HG02763 (cell line): ENCODE results near the gene SLC25A12.
"Not testable (repeated sequence)": the region's sequence is repeated elsewhere in the genome, so short reads cannot be mapped to it uniquely, and the experiment has no call there.

Source experiments
- ATAC-seq: cut with Tn5 transposase; IDR thresholded peaks from one replicate; pipeline ENCODE4 v1.9.1; 2021; ENCODE audit warnings: mild to moderate bottlenecking, moderate library complexity; ENCODE audit not compliant: unreplicated experiment

SLC25A12 gene

DNA sequence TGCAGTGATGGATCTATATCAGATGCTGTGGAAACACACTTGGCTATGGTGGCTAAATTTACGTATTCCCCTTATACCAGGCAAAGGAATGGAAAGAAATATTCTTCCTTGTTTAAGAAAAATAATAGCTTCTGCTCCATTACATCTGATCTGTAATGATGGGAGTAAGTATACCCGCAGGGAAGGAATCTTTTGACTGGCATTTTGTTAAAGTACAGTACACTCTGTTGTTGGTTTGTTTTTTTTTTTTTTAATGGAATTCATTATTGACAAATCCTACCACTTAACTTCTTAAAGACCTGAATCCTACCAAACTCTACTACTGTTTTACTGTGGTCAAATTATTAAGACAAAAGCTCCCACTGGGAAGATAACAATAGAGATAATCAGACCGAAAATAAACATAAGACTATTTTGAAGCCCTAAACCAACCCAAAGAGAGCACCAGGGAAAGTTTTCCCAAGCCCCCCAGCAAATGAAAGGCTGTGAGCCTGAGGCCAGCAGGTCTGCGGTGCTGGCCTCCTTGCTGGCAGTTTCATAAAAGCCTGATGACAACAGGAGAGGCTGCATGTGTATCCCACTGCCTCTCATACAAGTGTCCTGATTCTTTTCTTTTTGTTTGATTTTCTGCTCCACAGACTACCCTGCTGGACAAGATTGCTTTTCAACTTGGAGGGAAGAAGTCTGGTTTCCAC lies 101.0 kb downstream of the SLC25A12 start:
- no peak for ATAC-seq

DNA sequence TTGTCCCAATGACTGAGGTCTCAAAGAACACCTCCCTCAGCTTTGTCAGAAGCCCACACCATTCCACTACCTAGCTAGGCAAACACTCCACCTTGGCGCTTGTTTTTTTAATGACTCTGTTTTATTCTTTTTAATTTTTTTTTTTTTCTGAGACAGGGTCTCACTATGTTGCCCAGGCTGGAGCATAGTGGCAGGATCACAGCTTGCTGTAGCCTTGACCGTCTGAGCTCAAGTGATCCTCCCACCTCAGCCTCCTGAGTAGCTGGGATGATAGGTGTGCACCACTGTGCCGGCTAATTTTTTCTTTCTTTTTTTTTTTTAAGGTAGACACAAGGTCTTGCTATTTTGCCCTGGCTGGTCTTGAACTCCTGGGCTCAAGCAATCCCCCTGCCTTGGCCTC lies 101.9 kb downstream of the SLC25A12 start:
- ATAC-seq, result no peak

DNA sequence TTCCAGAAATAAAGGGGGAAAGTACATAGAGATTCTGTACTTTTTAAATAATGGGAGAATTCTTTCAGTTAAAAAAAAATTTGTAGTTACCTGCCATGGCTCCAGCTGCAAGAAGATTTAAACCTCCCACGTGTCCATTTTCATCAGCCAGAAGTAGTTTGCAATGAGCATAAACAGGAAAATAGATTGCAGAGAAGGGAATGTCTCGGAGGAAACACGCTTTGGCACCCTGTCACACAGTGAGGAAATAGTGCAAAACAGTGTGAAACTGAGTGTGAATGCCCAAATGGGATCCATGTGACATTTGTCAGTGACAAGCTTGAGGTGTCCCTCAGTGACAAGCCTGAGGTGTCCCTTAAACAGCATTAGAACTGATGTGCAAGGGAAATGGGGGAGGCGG lies 102.7 kb downstream of the SLC25A12 start:
- ATAC-seq, result no peak

DNA sequence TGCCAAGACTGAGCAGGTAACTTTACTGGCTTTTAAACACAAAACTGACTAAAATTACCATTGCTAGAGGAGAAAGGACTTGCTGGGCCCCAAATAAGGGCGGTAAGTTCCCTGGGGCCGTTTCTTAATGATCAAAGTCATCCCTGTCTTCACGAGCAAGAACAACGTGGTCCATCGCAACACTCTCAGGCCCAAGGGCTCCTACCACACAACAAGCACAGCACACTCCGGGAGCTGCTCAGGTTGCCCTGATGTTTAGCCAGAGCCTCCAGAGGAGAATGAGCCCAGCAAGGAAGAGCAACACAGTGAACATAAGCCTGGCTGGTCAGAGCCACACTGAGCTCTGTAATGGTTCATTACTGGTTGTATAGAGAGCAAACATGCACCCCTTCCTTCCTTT lies 104.1 kb downstream of the SLC25A12 start:
- no peak for ATAC-seq

DNA sequence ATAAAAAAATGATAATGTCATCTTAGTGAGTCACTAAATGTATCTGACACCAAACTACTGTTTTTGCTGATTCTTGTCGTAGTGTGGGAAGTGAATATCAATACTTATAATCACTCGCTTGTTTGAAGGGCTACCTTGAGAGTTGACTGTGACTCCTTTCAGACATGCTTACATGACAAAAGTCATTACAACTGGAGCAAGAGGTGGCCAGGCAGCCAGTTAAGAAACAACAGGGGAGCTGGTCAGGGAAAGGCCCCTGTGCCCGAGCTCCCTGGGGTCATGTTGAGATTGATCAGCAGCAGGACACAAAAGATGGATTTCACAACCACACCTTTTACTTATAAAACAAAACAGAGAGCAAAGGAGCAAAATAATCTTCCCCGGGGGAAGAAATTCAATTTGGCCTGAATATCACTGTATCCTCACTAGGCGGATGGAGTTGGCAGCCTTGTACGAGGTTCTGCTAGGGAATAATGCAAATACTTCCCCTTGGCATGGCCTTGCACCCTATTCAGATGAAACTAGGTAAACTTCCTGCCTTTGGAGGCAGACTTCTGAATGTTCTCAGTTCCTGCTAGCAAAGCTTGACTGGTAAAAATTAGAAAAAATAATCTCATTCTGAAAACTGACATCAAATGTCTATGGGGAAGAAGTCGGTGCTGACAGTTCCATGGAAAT lies 105.6 kb downstream of the SLC25A12 start:
- no peak for ATAC-seq

DNA sequence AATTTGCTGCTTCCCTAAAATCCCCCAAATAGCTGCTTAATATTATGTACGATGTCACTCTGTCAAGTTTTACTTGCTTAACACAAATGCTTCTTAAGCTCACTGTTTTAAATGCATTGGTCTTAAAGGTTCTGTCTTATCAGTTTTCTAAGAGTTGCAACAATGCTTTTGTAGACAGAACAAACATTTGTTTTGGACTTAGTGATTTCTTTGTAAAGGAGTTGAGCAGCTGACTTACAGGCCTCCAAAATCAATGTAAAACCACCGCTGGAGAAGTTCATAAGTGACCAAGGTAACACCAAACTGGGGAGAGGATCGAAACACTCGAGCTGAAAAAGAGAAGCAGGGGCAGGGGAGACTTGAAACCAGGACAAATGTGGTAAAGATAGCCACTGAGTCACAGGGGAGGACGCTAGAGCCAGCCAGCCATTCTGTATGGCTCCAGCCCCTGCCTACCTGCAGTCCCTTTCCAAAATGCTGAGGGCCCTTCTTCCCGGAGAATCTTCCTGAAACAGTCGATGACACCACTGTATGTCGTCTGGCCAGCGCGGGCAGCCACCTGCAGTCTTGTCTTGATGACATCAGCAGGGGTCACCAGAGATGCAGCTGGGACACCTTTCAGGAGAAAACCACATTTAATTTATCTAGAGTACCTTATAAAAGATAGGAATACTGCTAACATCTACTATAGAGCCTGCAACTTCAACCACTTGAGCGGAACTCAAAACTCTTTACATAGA lies 106.5 kb downstream of the SLC25A12 start:
- ATAC-seq, result no peak

DNA sequence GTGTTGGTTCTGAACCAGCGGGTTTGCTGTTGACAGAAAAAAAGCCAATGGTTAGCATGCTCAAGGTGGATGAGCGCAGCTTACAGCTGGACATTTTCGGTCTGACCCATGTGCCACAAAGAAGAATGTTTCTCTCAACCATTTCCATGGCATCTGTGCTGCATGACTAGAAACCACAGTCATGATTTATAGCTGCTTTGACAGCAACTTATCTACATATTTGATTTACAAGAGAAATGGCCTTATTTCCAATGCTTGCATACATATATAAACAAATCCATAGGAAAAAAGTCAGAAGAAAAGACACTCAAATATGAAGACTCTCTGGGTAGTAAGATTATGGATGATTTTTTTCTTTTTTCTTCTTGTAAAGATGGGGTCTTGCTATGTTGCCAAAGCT lies 108.6 kb downstream of the SLC25A12 start:
- no peak for ATAC-seq

DNA sequence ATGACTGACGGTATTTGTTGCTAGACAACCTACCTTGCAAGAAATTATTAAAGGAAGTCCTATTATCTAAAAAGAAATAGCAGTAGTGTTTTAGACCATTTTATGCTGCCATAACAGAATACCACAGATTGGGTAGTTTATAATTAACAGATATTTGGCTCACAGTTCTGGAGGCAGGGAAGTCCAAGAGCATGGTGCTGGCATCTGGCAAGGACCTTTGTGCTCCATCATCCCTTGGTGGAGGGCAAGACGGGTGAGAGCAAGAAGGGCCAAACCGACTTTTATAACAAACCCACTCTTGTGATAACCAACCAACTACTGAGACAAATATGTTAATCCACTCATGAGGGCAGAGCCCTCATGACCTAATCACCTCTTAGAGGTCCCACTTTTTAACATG lies 115.5 kb downstream of the SLC25A12 start:
- no peak for ATAC-seq

DNA sequence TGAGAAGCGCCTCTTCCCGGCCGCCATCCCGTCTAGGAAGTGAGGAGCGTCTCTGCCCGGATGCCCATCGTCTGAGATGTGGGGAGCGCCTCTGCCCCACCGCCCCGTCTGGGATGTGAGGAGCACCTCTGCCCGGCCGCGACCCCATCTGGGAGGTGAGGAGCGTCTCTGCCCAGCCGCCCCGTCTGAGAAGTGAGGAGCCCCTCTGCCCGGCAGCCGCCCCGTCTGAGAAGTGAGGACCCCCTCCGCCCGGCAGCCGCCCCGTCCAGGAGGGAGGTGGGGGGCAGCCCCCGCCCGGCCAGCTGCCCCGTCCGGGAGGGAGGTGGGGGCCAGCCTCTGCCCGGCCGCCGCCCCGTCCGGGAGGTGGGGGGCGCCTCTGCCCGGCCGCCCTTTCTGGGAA lies 119.5 kb downstream of the SLC25A12 start:
- ATAC-seq, result not testable (repeated sequence)

DNA sequence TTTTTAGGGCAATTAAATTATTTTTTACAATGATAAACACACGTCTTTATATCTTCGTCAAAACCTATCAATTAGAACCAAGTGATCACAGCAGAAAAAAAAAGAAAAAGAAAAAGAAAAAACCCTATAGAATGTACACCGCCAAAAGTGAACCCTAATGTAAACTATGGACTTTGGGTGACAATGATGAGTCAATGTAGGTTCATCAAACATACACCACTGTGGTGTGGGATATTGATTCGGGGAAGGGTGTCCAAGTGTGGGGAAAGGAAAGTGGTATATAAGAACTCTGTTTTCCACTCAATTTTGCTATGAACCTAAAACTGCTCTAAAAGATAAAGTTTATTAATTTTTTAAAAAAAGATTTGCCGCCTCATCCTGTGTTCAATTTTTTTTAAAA lies 121.7 kb downstream of the SLC25A12 start:
- ATAC-seq, result no peak

DNA sequence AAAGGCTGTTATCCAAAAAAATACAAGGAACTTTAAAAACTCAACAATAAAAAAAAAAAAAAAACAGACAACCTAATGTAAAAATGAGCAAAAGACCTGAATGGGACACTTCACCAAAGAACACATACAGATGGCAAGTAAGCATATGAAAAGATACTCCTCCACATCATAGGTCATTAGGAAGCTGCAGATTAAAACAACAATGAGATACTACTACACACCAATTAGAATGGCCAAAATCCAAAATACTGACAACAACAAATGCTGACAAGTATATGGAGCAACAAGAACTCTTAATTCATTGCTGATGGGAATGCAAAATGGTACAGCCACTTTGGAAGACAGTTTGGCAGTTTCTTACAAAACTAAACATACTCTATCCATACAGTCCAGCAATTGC lies 122.6 kb downstream of the SLC25A12 start:
- no peak for ATAC-seq

DNA sequence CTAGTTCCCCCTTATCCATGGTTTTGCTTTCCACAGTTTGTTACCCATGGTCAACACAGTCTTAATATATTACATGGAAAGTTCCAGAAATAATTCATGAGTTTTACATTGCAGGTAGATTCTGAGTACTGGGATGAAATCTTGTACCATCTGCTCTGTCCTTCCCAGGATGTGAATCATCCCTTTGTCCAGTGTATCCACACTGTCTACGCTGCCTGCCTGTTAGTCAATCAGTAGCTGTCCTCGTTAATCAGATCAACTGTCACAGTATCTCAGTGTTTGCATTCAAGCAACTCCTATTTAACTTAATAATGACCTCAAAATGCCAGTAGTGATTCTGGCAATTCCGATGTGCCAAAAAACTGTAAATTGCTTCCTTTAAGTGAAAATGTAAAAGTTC lies 130.4 kb downstream of the SLC25A12 start:
- no peak for ATAC-seq

DNA sequence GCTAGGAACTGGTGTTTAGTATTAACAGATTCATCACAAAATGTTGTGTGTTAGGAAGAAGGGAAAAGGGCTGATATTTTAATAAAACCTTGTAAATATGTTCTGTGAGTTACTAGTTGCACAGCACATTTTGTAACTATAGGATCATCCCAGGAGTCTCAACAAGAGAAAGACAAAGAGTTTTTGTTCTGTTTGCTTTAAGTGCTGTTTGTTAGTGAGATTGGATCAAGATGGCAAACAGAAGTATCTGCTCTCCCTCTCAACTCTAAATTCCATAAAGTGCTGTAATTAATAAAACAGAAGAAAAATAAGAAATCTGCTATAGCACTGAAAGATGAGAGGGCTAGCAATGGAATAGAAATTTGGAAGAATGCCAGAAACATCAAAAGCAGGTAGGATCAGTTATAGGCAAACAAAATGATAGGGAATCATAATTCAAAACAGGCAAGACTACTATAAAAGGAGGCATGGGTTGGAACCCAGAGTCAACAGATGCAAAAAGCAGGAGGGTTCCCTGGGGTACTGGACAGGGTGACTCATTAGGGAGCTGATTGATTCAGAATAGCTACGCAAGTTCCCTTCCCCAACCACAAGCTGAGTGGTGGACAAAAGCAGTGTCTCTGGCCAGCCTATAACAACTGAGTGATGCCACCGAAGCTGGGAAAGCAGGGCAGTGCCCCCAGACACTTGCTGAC lies 131.0 kb downstream of the SLC25A12 start:
- no peak for ATAC-seq

DNA sequence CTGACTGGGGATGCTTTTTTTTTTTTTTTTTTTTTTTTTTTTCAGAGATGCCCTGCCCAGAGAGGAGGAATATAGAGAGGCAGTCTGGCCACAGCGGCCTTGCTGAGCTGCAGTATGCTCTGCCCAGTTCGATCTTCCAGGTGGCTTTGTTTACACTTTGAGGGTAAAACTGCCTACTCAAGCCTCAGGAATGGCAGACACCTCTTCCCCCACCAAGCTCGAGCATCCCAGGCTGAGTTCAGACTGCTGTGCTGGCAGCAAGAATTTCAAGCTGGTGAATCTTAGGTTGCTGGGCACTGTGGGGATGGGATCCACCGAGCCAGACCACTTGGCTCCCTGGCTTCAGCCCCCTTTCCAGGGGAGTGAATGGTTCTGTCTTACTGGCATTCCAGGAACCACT lies 132.9 kb downstream of the SLC25A12 start:
- ATAC-seq, result not testable (repeated sequence)

DNA sequence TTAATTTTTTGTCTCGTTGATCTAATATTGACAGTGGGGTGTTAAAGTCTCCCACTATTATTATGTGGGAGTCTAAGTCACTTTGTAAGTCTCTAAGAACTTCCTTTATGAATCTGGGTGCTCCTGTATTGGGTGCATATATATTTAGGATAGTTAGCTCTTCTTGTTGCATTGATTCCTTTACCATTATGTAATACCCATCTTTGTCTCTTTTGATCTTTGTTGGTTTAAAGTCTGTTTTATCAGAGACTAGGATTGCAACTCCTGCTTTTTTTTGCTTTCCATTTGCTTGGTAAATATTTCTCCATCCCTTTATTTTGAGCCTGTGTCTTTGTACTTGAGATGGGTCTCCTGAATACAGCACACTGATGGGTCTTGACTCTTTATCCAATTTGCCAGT lies 135.3 kb downstream of the SLC25A12 start:
- not testable (repeated sequence) for ATAC-seq

DNA sequence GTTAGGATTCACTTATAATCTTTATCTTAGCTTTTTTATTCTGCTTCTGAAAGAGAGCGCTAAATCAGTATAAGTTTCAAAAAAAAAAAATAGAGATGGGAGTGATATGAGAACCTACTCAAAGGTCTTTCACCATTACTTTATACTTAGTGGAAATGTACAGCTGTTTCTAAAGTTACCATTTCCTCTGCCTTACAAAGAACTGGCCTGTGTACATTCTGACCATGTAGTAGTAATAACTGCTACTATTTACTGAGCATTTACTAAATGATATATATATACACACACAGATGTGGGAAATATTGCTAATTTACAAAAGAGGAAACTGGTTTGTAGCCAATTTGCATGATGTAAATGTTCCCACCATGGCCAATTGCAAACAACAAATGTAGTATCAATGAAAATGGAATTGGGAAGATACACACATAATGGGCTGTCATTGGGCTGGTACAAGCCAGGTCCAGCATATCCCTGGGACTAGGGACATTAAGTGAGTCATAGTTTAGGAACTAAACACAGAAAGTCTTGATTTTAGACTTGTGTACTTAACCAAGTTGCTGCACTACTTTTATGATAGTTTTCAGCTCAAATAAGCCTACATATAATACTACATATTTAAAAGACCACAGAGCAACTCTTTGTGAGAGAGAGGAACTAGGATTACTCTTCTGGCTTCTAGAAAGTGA lies 139.6 kb downstream of the SLC25A12 start:
- no peak for ATAC-seq

DNA sequence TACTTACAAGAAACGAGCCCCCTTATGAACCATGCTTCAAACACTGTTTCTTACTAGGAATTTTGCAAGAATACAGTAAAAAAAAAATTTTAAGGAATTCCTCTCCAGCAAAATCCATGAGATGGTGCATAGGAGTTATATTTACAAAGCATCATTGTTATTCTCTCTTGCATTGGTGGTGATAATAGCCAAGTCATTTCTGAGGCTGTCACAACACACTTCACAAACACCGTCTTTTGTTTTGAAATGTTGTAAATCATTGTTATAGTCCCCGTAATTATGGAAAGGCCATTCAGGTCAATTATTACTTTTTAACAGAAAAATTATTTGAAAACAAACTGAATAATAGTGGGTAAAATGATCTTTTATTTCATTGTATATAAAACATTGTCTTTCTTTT lies 146.7 kb downstream of the SLC25A12 start:
- ATAC-seq, result no peak

DNA sequence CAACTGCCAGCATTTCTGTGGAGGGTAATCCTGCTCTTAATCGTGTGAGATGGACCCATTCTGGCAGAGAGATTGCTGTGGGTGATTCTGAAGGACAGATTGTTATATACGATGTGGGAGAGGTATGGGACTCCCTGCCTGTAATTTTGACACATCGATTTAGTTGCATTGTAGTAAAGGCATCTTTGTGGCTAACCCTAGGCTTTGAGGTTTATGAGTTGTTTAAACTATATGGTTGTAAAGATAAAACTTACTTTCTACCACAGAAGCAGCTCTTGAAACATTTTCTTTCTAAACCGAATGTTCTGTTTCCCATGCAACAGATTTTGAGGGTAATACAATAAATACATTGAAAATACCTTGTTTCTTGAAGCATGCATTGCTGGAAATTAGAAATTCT lies 148.2 kb downstream of the SLC25A12 start:
- no peak for ATAC-seq

DNA sequence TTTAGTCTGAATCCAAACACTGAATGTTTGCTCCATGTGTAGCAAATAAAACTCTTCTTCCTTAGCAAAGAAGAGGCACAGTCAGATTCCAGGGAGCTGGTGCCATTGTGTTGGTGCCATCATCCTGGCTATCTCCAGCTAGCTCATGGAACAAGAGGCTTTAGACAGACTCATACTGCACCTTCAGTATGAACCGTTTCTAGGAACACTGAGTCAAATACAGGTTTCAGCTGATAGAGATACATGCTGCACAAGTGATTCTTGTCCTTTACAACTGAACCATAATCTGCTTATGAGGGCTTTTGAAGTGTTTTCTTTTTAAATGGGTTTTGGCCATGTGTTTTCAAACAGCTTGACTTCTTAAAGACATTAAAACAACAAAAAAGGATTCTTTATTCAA lies 148.9 kb downstream of the SLC25A12 start:
- no peak for ATAC-seq

DNA sequence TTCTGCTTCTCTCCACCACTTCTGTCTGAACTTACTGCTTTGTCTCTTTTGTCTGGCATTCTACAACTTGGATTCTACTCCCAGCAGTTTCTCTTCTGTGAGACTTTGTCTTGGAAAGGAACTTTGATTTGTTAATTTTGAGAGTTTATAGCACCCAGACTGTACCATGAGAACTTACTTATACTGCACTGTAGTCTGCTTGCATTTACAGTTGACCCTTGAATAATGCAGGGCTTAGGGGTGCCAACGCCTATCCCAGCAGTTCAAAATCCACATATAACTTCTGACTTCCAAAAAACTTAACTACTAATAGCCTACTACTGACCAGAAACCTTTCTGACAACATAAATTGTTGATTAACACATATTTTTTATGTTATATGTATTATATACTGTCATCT lies 151.3 kb downstream of the SLC25A12 start:
- ATAC-seq, result no peak

DNA sequence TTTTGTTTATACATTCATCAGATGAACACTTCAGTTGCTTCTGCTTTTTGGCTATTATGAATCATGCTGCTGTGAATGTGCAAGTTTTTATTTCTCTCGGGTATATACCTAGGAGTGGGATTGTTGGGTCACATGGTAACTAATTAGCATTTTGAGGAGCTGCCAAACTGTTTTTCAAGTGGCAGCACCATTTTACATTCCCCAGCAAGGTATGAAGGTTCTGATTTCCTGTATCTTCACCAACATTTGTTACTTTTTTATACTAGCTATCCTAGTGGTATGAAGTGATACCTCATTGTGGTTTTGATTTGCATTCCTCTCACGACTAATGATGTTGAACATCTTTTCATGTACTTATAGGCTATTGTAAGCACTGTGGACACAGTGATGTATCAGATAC lies 152.9 kb downstream of the SLC25A12 start:
- ATAC-seq, result no peak
